H1 (cell line): ENCODE measurements around the gene TMC6. TPM values are rescaled to one million over a fixed set of nuclear protein-coding genes. Genes with fewer than 3 reads are reported as not detected.

Source experiments
- CTCF ChIA-PET: fragments of 300-600 bp; sonication (Branson Sonifier 250); formaldehyde crosslinking; loops from one replicate; lab custom pipeline; 2021; ENCODE audit not compliant: partially characterized antibody; lab: Charles Lee
- POLR2A ChIA-PET: fragments of 300-600 bp; sonication (Branson Sonifier 250); formaldehyde crosslinking; loops from one replicate; lab custom pipeline; 2021; ENCODE audit warnings: inconsistent platforms; ENCODE audit not compliant: partially characterized antibody; lab: Charles Lee
- DNase-seq, 2 experiments: peaks; one replicate each; pipeline versions ENCODE4 v3.0.0 to v3.0.0-alpha.2; 2010 to 2022; ENCODE audit warnings: low spot score in 2 of 2, low read depth in 1 of 2, mixed read lengths in 1 of 2
- FAIRE-seq: peaks from 2 replicates; lab custom pipeline; 2011; peaks lifted over from hg19 to GRCh38; lab: Jason Lieb, UNC
- H2AFZ ChIP-seq: 2 replicates; pipeline ENCODE4 v1.8.1; 2012; ENCODE audit warnings: low read length, inconsistent platforms
- H2AK5ac ChIP-seq: 2 replicates; pipeline ENCODE4 v1.6.1; 2013; ENCODE audit warnings: low read depth, low read length
- H2BK120ac ChIP-seq: replicated peaks from 2 replicates; pipeline ENCODE3; 2013; ENCODE audit warnings: low read depth, low read length, inconsistent platforms
- H2BK12ac ChIP-seq: 2 replicates; pipeline ENCODE4 v1.6.1; 2013; ENCODE audit warnings: low read depth, low read length
- H2BK15ac ChIP-seq: 2 replicates; pipeline ENCODE4 v1.6.1; 2013; ENCODE audit warnings: low read length
- H2BK20ac ChIP-seq: 2 replicates; pipeline ENCODE4 v1.6.1; 2013; ENCODE audit warnings: low read length
- H2BK5ac ChIP-seq: 2 replicates; pipeline ENCODE4 v1.6.1; 2013; ENCODE audit warnings: low read depth, low read length
- H3K14ac ChIP-seq: 2 replicates; pipeline ENCODE4 v1.6.1; 2013; ENCODE audit warnings: inconsistent platforms; ENCODE audit not compliant: insufficient read length
- H3K18ac ChIP-seq: 2 replicates; pipeline ENCODE4 v1.6.1; 2013; ENCODE audit warnings: low read length; ENCODE audit errors: extremely low read depth
- H3K23ac ChIP-seq: 2 replicates; pipeline ENCODE4 v1.6.1; 2013; ENCODE audit warnings: inconsistent platforms; ENCODE audit not compliant: insufficient read length
- H3K23me2 ChIP-seq: 2 replicates; pipeline ENCODE4 v1.6.1; 2013; ENCODE audit warnings: low read depth, low read length
- H3K27ac ChIP-seq: 2 replicates; pipeline ENCODE4 v1.6.1; 2011; ENCODE audit warnings: low read depth, low read length, inconsistent platforms
- H3K27me3 ChIP-seq, 4 experiments: replicated peaks in 1 of 4; 1 replicate in 1 of 4; 2 replicates in 3 of 4; pipeline versions ENCODE4 v1.6.1 to v1.8.1; 2011 to 2013; ENCODE audit warnings: low read length in 3 of 4, mild to moderate bottlenecking in 3 of 4, inconsistent platforms in 2 of 4, mixed read lengths in 2 of 4, moderate library complexity in 1 of 4; ENCODE audit not compliant: control insufficient read depth in 3 of 4, insufficient read depth in 3 of 4; ENCODE audit errors: extremely low read depth in 1 of 4
- H3K36me3 ChIP-seq, 4 experiments: 2 replicates each; pipeline versions ENCODE4 v1.6.1 to v1.8.1; 2011 to 2013; ENCODE audit warnings: mild to moderate bottlenecking in 4 of 4, low read length in 3 of 4, moderate library complexity in 2 of 4, control low read depth in 1 of 4, inconsistent platforms in 1 of 4; ENCODE audit not compliant: insufficient read depth in 4 of 4, control insufficient read depth in 2 of 4
- H3K4ac ChIP-seq: replicated peaks from 2 replicates; pipeline ENCODE3; 2013; ENCODE audit warnings: low read length, low read depth, mixed read lengths, inconsistent platforms; ENCODE audit not compliant: insufficient read length
- H3K4me1 ChIP-seq, 4 experiments: replicated peaks in 1 of 4; 1 replicate in 1 of 4; 2 replicates in 3 of 4; pipeline versions ENCODE4 v1.6.1 to v1.8.1; 2011 to 2013; ENCODE audit warnings: low read length in 3 of 4, inconsistent platforms in 2 of 4, mixed read lengths in 1 of 4; ENCODE audit not compliant: insufficient read depth in 4 of 4, control insufficient read depth in 3 of 4
- H3K4me2 ChIP-seq, 2 experiments: 2 replicates each; pipeline versions ENCODE4 v1.6.1 to v1.8.1; 2011 to 2013; ENCODE audit warnings: low read depth in 2 of 2, low read length in 2 of 2, control low read depth in 1 of 2, inconsistent platforms in 1 of 2, mild to moderate bottlenecking in 1 of 2; ENCODE audit not compliant: insufficient read depth in 1 of 2
- H3K4me3 ChIP-seq, 4 experiments: fragments of 200-600, 300-600 bp in 1 of 4; sonication (generic), shearing (Covaris generic), sonication (Bioruptor Twin) in 1 of 4; 2 replicates each; pipeline versions ENCODE4 v1.5.1 to v1.8.1; 2011 to 2016; ENCODE audit warnings: low read length in 4 of 4, low read depth in 3 of 4, control low read depth in 2 of 4, inconsistent platforms in 2 of 4, mild to moderate bottlenecking in 2 of 4, mixed read lengths in 1 of 4, moderate library complexity in 1 of 4; ENCODE audit not compliant: insufficient read depth in 2 of 4; ENCODE audit errors: extremely low read depth in 1 of 4
- H3K56ac ChIP-seq: replicated peaks from 2 replicates; pipeline ENCODE3; 2013; ENCODE audit warnings: low read depth, mild to moderate bottlenecking, mixed read lengths, low read length, inconsistent platforms; ENCODE audit not compliant: insufficient read length
- H3K79me1 ChIP-seq: 2 replicates; pipeline ENCODE4 v1.6.1; 2013; ENCODE audit warnings: low read depth, low read length, control low read depth
- H3K79me2 ChIP-seq, 2 experiments: 2 replicates each; pipeline versions ENCODE4 v1.6.1 to v1.8.1; 2012 to 2013; ENCODE audit warnings: low read length in 2 of 2, mild to moderate bottlenecking in 2 of 2, inconsistent platforms in 1 of 2; ENCODE audit not compliant: insufficient read depth in 2 of 2, control insufficient read depth in 1 of 2
- H3K9ac ChIP-seq, 4 experiments: replicated peaks in 1 of 4; 1 replicate in 1 of 4; 2 replicates in 3 of 4; pipeline versions ENCODE4 v1.6.1 to v1.8.1; 2011 to 2013; ENCODE audit warnings: low read depth in 3 of 4, low read length in 3 of 4, control low read depth in 2 of 4, mild to moderate bottlenecking in 2 of 4, moderate library complexity in 2 of 4, inconsistent platforms in 1 of 4; ENCODE audit errors: extremely low read depth in 1 of 4
- H3K9me3 ChIP-seq, 2 experiments: 2 replicates each; pipeline versions ENCODE4 v1.6.1 to v1.8.1; 2012 to 2013; ENCODE audit warnings: mild to moderate bottlenecking in 2 of 2, moderate library complexity in 2 of 2, control low read depth in 1 of 2, inconsistent platforms in 1 of 2, low read depth in 1 of 2, low read length in 1 of 2, mixed read lengths in 1 of 2; ENCODE audit not compliant: insufficient read depth in 2 of 2
- H4K20me1 ChIP-seq, 2 experiments: replicated peaks in 1 of 2; 2 replicates each; pipeline versions ENCODE3 to v1.8.1; 2011 to 2013; ENCODE audit warnings: inconsistent platforms in 2 of 2, low read length in 2 of 2, mild to moderate bottlenecking in 1 of 2; ENCODE audit not compliant: insufficient read depth in 2 of 2, control insufficient read depth in 1 of 2
- H4K5ac ChIP-seq: 2 replicates; pipeline ENCODE4 v1.6.1; 2013; ENCODE audit warnings: low read length, low read depth, mixed read lengths, inconsistent platforms; ENCODE audit not compliant: insufficient read length
- H4K8ac ChIP-seq: 2 replicates; pipeline ENCODE4 v1.8.0; 2013; ENCODE audit warnings: mild to moderate bottlenecking, moderate library complexity, low read length, inconsistent platforms; ENCODE audit not compliant: insufficient read depth; ENCODE audit errors: extremely low read depth
- H4K91ac ChIP-seq: replicated peaks from 2 replicates; pipeline ENCODE3; 2013; ENCODE audit warnings: low read length, mixed read lengths, inconsistent platforms; ENCODE audit not compliant: insufficient read length
- EZH2 ChIP-seq: fragments of 200-600 bp; sonication (generic); IDR thresholded peaks from 2 replicates; pipeline ENCODE4 v1.7.1; 2012; ENCODE audit warnings: low read depth, mild to moderate bottlenecking, moderate library complexity, low read length, inconsistent platforms; ENCODE audit not compliant: severe bottlenecking
- POLR2AphosphoS5 ChIP-seq: IDR thresholded peaks from 2 replicates; pipeline ENCODE4 v1.6.1; 2011; ENCODE audit warnings: low read depth, low read length
- WGBS, 2 experiments: shearing (Covaris generic) in 1 of 2; methylation state at CpG; one replicate each; pipeline versions ENCODE4 v1.1.6 to v1.1.7; 2013 to 2015; ENCODE audit warnings: low lambda C conversion rate in 2 of 2, mixed read lengths in 2 of 2, inconsistent platforms in 1 of 2, low coverage in 1 of 2, missing lambda C conversion rate in 1 of 2; ENCODE audit not compliant: insufficient replicate concordance in 2 of 2, insufficient coverage in 1 of 2, insufficient read length in 1 of 2; ENCODE audit errors: extremely low coverage in 1 of 2, missing lambda C conversion rate in 1 of 2; 5-methylcytosine and 5-hydroxymethylcytosine counted together
- polyA plus RNA-seq, 7 experiments: library from polyadenylated mRNA; depleted of rRNA in 3 of 7; stranded (reverse) in 5 of 7; unstranded in 2 of 7; fragments of >200 nt in 5 of 7; fragments of 200-250 nt in 2 of 7; gene quantifications; 1 replicate in 5 of 7; 2 replicates in 1 of 7; 4 replicates in 1 of 7; pipeline versions ENCODE4 v1.2.1 to v1.2.3, GENCODE V29; 2011 to 2013; ENCODE audit warnings: missing spikeins in 2 of 7, mixed read lengths in 2 of 7
- total RNA-seq: library from RNA; stranded (reverse); fragmentation: NEBNext Ultra II Directional; extraction: Animal tissue kit (Norgen Biotek cat#: 25700); gene quantifications from 2 replicates; pipeline ENCODE4 v1.2.1, GENCODE V29; 2021

Gene TMC6
- total and polyA plus RNA-seq, 2 of the 8 experiments (the other 6 are each of a cell fraction or from before 2014, with no cell fraction given): 39.4 to 77.6 TPM

DNA sequence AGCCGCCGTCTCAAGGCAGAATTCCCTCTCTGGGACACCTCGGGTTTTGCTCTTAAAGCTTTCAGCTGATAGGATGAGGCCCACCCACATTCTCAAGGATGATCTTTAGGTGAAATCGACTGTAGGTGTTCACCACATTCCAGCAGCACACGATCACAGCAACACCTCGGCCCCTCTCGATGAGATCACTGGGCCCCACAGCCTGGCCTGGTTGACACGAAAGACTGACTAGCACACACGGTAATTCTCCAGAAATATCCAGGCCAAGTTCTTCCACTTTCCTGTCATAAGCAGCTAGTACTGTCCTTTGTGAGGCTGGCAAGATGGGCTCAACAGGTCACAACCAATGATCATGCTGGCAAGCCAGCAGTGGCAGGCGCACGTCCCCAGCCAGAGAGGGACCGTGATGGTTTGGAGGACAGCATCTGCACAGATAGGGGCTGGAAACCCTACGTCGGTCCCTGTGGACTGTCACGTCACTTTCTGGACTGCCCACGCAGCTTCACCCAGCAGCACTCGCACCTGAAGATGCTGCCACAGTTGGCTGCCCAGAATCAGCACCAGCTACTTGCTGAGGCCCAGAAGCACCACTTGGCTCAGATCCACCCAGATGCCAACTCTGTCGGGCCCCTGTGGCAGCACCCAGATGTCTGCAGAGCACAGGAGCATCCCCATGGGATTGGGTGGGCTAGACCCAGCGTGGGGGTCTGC is 17.4 kb downstream of the TMC6 start:
- FAIRE-seq (no peak), DNase-seq (no peak)
- Histone ChIP-seq H3K14ac (no peak overlapping the region), H3K9me3 (no peaks in the 10 kb centered on the region), H2BK120ac (no peak overlapping the region), H3K4me1 (no peaks in the 10 kb centered on the region; a peak in 1 of 7 replicates), H3K27me3 (no peaks in the 10 kb centered on the region), H2BK5ac (no peak overlapping the region), H2BK12ac (no peak overlapping the region), H4K5ac (no peak overlapping the region), H3K36me3 (peaks cover 0 to 4% (median 0%) of the 10 kb centered on the region in 4 experiments; a peak in 1 of 8 replicates), H4K8ac (0 out of 2 replicates have a peak overlapping the region, but pooled peaks have one; percentile 35), H3K79me2 (no peaks in the 10 kb centered on the region), H3K56ac (no peak overlapping the region), H3K9ac (no peak overlapping the region; a peak in 1 of 7 replicates), H4K20me1 (peaks cover 2 to 3% of the 10 kb centered on the region in 2 experiments), H4K91ac (no peak overlapping the region), H3K4me3 (no peak overlapping the region), H2AFZ (no peak overlapping the region), H3K4me2 (no peak overlapping the region), H3K79me1 (no peaks in the 10 kb centered on the region), H2BK20ac (no peak overlapping the region), H3K27ac (no peak overlapping the region), H3K23me2 (no peaks in the 10 kb centered on the region), H2AK5ac (no peak overlapping the region), H3K18ac (no peak overlapping the region), H3K23ac (no peak overlapping the region), H3K4ac (no peak overlapping the region), H2BK15ac (no peak overlapping the region)
- 86% methylated on average over 18 of the region's 19 CpGs; no CpG with 5 or more reads in 1 of the 2 experiments for WGBS, 2 experiments
- ChIA-PET POLR2A (interaction anchor here (1.3 to 1.4 kb wide), 3 partner anchors 19 to 63 kb away, joined by 3 to 5 read pairs (median 4); partner anchors contain the start of gene TMC8), CTCF (interaction anchor here (0.7 to 5.2 kb wide), 10 partner anchors 20 to 140 kb away, joined by 3 to 33 read pairs (median 4); partner anchors contain the start of gene TMC8)
- no peak for TF ChIP-seq EZH2
- TF ChIP-seq POLR2AphosphoS5: peak; percentile 14; the same call in 1 of the 2 replicates
